Measurements from ENCODE around the gene ARF3.

ARF3 gene

DNA sequence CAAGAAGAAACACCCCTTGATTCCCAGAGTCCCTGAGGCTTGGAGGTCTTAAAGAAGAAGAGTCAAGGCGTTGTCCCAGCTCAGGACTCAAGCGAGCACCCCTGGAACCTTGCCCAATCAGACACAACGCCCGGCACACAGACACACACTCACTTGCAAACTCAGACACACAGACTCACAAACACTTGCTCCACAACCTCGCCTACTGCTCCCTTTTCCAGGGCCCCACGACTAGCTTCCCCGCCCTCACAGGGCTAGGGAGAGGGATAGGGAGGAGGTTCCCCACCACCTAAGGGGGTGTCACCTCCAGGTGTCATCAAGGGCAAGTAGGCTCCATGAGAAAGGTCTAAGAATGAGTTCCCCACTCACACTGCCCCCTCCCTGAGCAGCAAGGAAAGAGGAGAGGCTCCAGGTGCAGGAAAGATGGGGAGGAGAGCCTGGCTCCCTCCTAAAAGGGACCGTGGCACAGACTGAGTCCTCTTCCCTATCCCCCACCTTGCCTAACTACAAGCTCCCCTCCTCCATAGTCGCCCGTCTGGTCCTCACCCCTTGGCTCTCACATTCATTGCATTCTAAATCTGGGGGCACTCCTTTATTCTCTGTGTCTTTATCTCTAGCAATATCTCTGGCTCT, 13.5 kb upstream of the ARF3 start:
- Histone ChIP-seq H3K27ac (no peak overlapping the region), H3K4me3 (peak overlapping the region; percentile 91), H3K36me3 (ENCODE audit: insufficient read depth, low read length) (no peaks in the 10 kb centered on the region), H3K9ac (ENCODE audit: insufficient read length) (peak overlapping the region; percentile 73), H3K9me3 (ENCODE audit: low read depth, low read length) (no peaks in the 10 kb centered on the region)
- no peak for DNase-seq (ENCODE audit: low read depth, low spot score)
- TF ChIP-seq FOXP2 (optimal IDR thresholded peaks at IDR 0.05; ENCODE audit: control extremely low read depth, extremely low read length, insufficient read depth) (no peak), POLR2AphosphoS5 (IDR thresholded peaks at IDR 0.05; ENCODE audit: borderline replicate concordance, low read depth, low read length) (no peak), EZH2 (IDR thresholded peaks at IDR 0.05) (no peak)

DNA sequence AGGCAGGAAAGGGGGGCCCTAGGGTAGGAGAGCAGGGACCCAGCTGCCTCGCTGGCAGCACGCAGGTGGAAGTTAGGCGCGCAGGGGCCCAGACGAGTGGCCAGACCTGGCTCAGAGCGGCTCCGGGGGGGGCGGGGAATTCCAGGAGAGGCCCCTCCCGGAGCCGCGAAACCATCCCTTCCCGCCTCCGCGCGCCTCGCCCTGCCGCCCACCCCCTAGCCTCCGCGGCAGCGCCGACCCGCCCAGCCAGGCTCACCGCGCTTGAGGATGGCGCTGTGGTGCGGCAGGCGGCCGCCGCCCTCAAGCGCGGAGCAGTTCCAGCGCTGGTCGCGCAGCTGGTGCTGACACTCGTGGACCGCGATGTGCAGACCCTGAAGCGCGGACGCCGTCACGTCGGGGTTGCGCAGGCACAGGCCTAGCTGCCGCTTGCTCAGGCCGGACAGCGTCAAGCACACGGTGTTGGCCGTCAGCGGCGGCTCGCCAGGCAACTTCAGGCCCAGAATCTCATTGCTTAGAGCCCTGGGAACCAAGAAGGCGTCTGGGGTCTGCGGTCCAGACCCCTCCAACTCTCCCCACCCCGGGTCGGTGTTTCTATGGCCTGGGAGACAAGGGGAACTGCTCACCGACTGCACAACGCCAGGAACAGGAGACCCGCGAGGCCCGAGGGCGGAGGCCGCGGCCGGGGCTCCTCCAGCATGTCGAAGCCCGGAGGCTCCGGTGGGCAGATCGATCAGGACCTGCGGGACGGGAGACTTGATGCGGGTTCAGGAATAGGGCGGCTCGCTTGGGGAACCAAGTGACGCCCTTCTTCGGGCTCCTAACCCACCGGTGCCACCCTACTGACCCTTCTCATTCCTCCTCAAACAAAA, 12.8 kb upstream of the ARF3 start:
- H3K4me3 ChIP-seq: peak overlapping the region; percentile 91
- TF ChIP-seq EZH2 (IDR thresholded peaks at IDR 0.05) (no peak), POLR2AphosphoS5 (IDR thresholded peaks at IDR 0.05; ENCODE audit: borderline replicate concordance, low read depth, low read length) (no peak), FOXP2 (optimal IDR thresholded peaks at IDR 0.05; ENCODE audit: control extremely low read depth, extremely low read length, insufficient read depth) (no peak)
- no peak overlapping the region for H3K9ac ChIP-seq (ENCODE audit: insufficient read length)
- H3K27ac ChIP-seq: no peak overlapping the region
- no peak for DNase-seq (ENCODE audit: low read depth, low spot score)
- no peaks in the 10 kb centered on the region for H3K36me3 ChIP-seq (ENCODE audit: insufficient read depth, low read length)
- H3K9me3 ChIP-seq (ENCODE audit: low read depth, low read length): no peaks in the 10 kb centered on the region

- DNase-seq (ENCODE audit: low read depth, low spot score): no peak
- Histone ChIP-seq H3K9me3 (ENCODE audit: low read depth, low read length) (no peaks in the 10 kb centered on the region), H3K36me3 (ENCODE audit: insufficient read depth, low read length) (no peaks in the 10 kb centered on the region), H3K27ac (no peak overlapping the region), H3K4me3 (no peak overlapping the region), H3K9ac (ENCODE audit: insufficient read length) (no peak overlapping the region)
- TF ChIP-seq EZH2 (IDR thresholded peaks at IDR 0.05) (no peak), FOXP2 (optimal IDR thresholded peaks at IDR 0.05; ENCODE audit: control extremely low read depth, extremely low read length, insufficient read depth) (no peak), POLR2AphosphoS5 (IDR thresholded peaks at IDR 0.05; ENCODE audit: borderline replicate concordance, low read depth, low read length) (no peak)
Measured at GRCh38 chr12:48969160-48969771, 12.0 kb upstream of the ARF3 start.

- Histone ChIP-seq H3K36me3 (ENCODE audit: insufficient read depth, low read length) (no peaks in the 10 kb centered on the region), H3K9ac (ENCODE audit: insufficient read length) (no peak overlapping the region), H3K9me3 (ENCODE audit: low read depth, low read length) (no peaks in the 10 kb centered on the region), H3K27ac (no peak overlapping the region), H3K4me3 (no peak overlapping the region)
- no peak for TF ChIP-seq FOXP2 (optimal IDR thresholded peaks at IDR 0.05; ENCODE audit: control extremely low read depth, extremely low read length, insufficient read depth)
- no peak for TF ChIP-seq EZH2 (IDR thresholded peaks at IDR 0.05)
- no peak for TF ChIP-seq POLR2AphosphoS5 (IDR thresholded peaks at IDR 0.05; ENCODE audit: borderline replicate concordance, low read depth, low read length)
- DNase-seq (ENCODE audit: low read depth, low spot score): no peak
Measured at GRCh38 chr12:48968467-48968866, 11.2 kb upstream of the ARF3 start.

DNA sequence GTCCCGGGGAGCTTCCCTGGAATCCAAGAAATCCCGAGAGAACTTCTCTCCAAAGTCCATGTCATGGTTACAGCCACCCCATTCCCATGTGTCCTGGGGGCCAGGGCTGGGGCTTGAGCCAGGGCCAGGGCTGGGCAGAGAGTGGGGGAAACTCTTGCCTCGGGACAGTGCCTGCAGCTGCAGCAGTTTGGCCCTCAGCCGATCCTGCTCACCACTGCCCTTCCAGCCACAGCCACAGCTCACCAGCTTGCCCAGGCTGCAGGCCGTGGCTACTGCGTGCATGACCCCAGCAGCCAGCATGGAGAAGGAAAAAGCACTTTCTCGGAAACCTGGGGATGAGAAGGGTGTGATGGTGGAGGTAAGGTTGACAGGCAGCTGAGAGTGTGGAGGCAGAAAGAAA, 10.7 kb upstream of the ARF3 start:
- no peaks in the 10 kb centered on the region for H3K9me3 ChIP-seq (ENCODE audit: low read depth, low read length)
- H3K36me3 ChIP-seq (ENCODE audit: insufficient read depth, low read length): no peaks in the 10 kb centered on the region
- DNase-seq (ENCODE audit: low read depth, low spot score): no peak
- H3K4me3 ChIP-seq: no peak overlapping the region
- H3K27ac ChIP-seq: no peak overlapping the region
- no peak for TF ChIP-seq FOXP2 (optimal IDR thresholded peaks at IDR 0.05; ENCODE audit: control extremely low read depth, extremely low read length, insufficient read depth)
- no peak for TF ChIP-seq EZH2 (IDR thresholded peaks at IDR 0.05)
- no peak for TF ChIP-seq POLR2AphosphoS5 (IDR thresholded peaks at IDR 0.05; ENCODE audit: borderline replicate concordance, low read depth, low read length)
- H3K9ac ChIP-seq (ENCODE audit: insufficient read length): no peak overlapping the region

- Histone ChIP-seq H3K36me3 (ENCODE audit: insufficient read depth, low read length) (no peaks in the 10 kb centered on the region), H3K9ac (ENCODE audit: insufficient read length) (no peak overlapping the region), H3K4me3 (no peak overlapping the region), H3K27ac (no peak overlapping the region), H3K9me3 (ENCODE audit: low read depth, low read length) (no peaks in the 10 kb centered on the region)
- DNase-seq (ENCODE audit: low read depth, low spot score): no peak
- TF ChIP-seq POLR2AphosphoS5 (IDR thresholded peaks at IDR 0.05; ENCODE audit: borderline replicate concordance, low read depth, low read length): no peak
- no peak for TF ChIP-seq FOXP2 (optimal IDR thresholded peaks at IDR 0.05; ENCODE audit: control extremely low read depth, extremely low read length, insufficient read depth)
- TF ChIP-seq EZH2 (IDR thresholded peaks at IDR 0.05): no peak
Measured at GRCh38 chr12:48966177-48966895, 9.0 kb upstream of the ARF3 start.

GRCh38 chr12:48965298-48965838, 8.1 kb upstream of the ARF3 start:
- DNase-seq (ENCODE audit: low read depth, low spot score): no peak
- H3K9me3 ChIP-seq (ENCODE audit: low read depth, low read length): no peaks in the 10 kb centered on the region
- TF ChIP-seq EZH2 (IDR thresholded peaks at IDR 0.05): no peak
- TF ChIP-seq POLR2AphosphoS5 (IDR thresholded peaks at IDR 0.05; ENCODE audit: borderline replicate concordance, low read depth, low read length): no peak
- no peak for TF ChIP-seq FOXP2 (optimal IDR thresholded peaks at IDR 0.05; ENCODE audit: control extremely low read depth, extremely low read length, insufficient read depth)
- H3K27ac ChIP-seq: no peak overlapping the region
- no peak overlapping the region for H3K4me3 ChIP-seq
- H3K36me3 ChIP-seq (ENCODE audit: insufficient read depth, low read length): no peaks in the 10 kb centered on the region
- H3K9ac ChIP-seq (ENCODE audit: insufficient read length): no peak overlapping the region

All from SK-N-MC (cell line).